PC-9 (cell line): ENCODE data around the gene INO80. TPM values are rescaled to one million over a fixed set of nuclear protein-coding genes. Genes with fewer than 3 reads are reported as not detected.
"Not testable (repeated sequence)": the region's sequence is repeated elsewhere in the genome, so short reads cannot be mapped to it uniquely, and the experiment has no call there.

ENCODE experiments used
- BruUV-seq: library from RNA; stranded (reverse); fragments of 400-500 nt; replicated peaks from 2 replicates; lab custom pipeline; 2021; lab: Mats Ljungman, UMichigan
- CTCF ChIA-PET: fragments of 300-600 bp; sonication (Branson Sonifier 250); formaldehyde crosslinking; loops from one replicate; lab custom pipeline; 2022; ENCODE audit warnings: antibody characterized with exemption; lab: Charles Lee
- POLR2A ChIA-PET: fragments of 300-600 bp; sonication (Branson Sonifier 250); formaldehyde crosslinking; loops from one replicate; lab custom pipeline; 2022; ENCODE audit warnings: antibody characterized with exemption; ENCODE audit not compliant: unreplicated experiment; lab: Charles Lee
- DNase-seq, 2 experiments: peaks; one replicate each; pipeline versions ENCODE4 v3.0.0 to v3.0.0-alpha.2; 2015 to 2022; ENCODE audit warnings: mixed read lengths in 1 of 2
- H2AFZ ChIP-seq: fragments of 200-600 bp; sonication (generic); 2 replicates; pipeline ENCODE4 v1.8.1; 2017; ENCODE audit warnings: antibody characterized with exemption
- H3F3A ChIP-seq: fragments of 200-600 bp; sonication (generic); 2 replicates; pipeline ENCODE4 v1.8.1; 2017; ENCODE audit warnings: antibody characterized with exemption, mild to moderate bottlenecking, low read depth; ENCODE audit not compliant: insufficient read depth
- H3K27ac ChIP-seq: fragments of 200-600 bp; sonication (generic); 2 replicates; pipeline ENCODE4 v1.6.1; 2016; ENCODE audit warnings: mixed run types
- H3K27me3 ChIP-seq: fragments of 200-600 bp; sonication (generic); 2 replicates; pipeline ENCODE4 v1.6.1; 2016; ENCODE audit warnings: low read depth, mixed run types; ENCODE audit not compliant: insufficient read depth
- H3K36me3 ChIP-seq: fragments of 200-600 bp; sonication (generic); 2 replicates; pipeline ENCODE4 v1.6.1; 2016; ENCODE audit warnings: low read depth, mixed run types
- H3K4me1 ChIP-seq: fragments of 200-600 bp; sonication (generic); replicated peaks from 2 replicates; pipeline ENCODE4 v1.6.1; 2016; ENCODE audit warnings: mixed run types; ENCODE audit not compliant: insufficient read depth
- H3K4me2 ChIP-seq: fragments of 200-600 bp; sonication (generic); 2 replicates; pipeline ENCODE4 v1.6.1; 2017; ENCODE audit warnings: mixed run types
- H3K4me3 ChIP-seq: fragments of 200-600 bp; sonication (generic); 2 replicates; pipeline ENCODE4 v1.6.1; 2016; ENCODE audit warnings: mixed run types
- H3K79me2 ChIP-seq: fragments of 200-600 bp; sonication (generic); 2 replicates; pipeline ENCODE4 v1.6.1; 2017; ENCODE audit warnings: low read depth, mixed run types
- H3K9me2 ChIP-seq: fragments of 200-600 bp; sonication (generic); 2 replicates; pipeline ENCODE4 v1.8.1; 2017; ENCODE audit warnings: mild to moderate bottlenecking; ENCODE audit not compliant: insufficient read depth
- H3K9me3 ChIP-seq: fragments of 200-600 bp; sonication (generic); 2 replicates; pipeline ENCODE4 v1.8.1; 2016; ENCODE audit warnings: low read depth; ENCODE audit not compliant: insufficient read depth
- H4K20me1 ChIP-seq: fragments of 200-600 bp; sonication (generic); 2 replicates; pipeline ENCODE4 v1.8.1; 2017; ENCODE audit not compliant: insufficient read depth
- EZH2 ChIP-seq: fragments of 200-600 bp; sonication (generic); IDR thresholded peaks from 2 replicates; pipeline ENCODE4 v1.8.0; 2017; ENCODE audit warnings: antibody characterized with exemption, low read depth
- intact Hi-C: fragments of 100-400 bp; cut with micrococcal nuclease; formaldehyde crosslinking; loops from one replicate; pipeline ENCODE4 v1.10.0; 2022; ENCODE audit not compliant: unreplicated experiment
- total RNA-seq: library from RNA; stranded (reverse); gene quantifications from 2 replicates; pipeline ENCODE4 v1.2.3, GENCODE V29; 2021
- TF ChIP-seq, protein P1 (sequence below): fragments of 200-600 bp; sonication (generic); conservative IDR thresholded peaks from 2 replicates; pipeline ENCODE4 v1.6.1; 2017; ENCODE audit warnings: mixed run types, antibody characterized with exemption, mild to moderate bottlenecking, moderate library complexity

Gene INO80
- total RNA-seq, 1 experiment from 2014 or later: 18.8 TPM

DNA sequence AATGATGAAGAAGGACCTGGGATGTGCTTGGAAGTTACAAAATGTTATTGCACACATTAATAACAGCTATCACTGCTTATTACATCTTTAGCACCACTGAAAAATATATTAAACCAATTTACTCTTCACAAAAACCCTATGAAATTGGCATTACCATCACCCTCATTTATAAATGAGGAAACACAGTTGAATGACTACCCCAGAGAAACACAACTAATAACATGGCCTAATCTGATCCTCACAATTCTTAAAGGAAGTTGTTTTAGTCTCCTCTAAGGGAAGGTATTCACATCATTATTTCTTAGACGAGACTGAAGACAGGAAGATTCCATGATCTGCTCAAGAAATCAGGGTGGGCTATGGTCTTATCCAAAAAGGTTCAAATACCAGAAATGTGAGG, 35.9 kb downstream of the INO80 start:
- Histone ChIP-seq H3K27me3 (no peaks in the 10 kb centered on the region), H2AFZ (no peak overlapping the region), H3K79me2 (no peaks in the 10 kb centered on the region), H3K9me2 (no peaks in the 10 kb centered on the region), H3K4me1 (no peaks in the 10 kb centered on the region), H3K4me2 (no peak overlapping the region), H3K36me3 (peaks cover 8% of the 10 kb centered on the region; the same call in 1 of the 2 replicates), H3K9me3 (no peaks in the 10 kb centered on the region), H3F3A (peaks cover 3% of the 10 kb centered on the region; the same call in 1 of the 2 replicates), H3K4me3 (no peak overlapping the region), H4K20me1 (no peaks in the 10 kb centered on the region; the same call in 1 of the 2 replicates), H3K27ac (no peak overlapping the region)
- CTCF ChIA-PET: no interaction called here
- TF ChIP-seq EZH2: no peak
- TF ChIP-seq, protein P1, sequence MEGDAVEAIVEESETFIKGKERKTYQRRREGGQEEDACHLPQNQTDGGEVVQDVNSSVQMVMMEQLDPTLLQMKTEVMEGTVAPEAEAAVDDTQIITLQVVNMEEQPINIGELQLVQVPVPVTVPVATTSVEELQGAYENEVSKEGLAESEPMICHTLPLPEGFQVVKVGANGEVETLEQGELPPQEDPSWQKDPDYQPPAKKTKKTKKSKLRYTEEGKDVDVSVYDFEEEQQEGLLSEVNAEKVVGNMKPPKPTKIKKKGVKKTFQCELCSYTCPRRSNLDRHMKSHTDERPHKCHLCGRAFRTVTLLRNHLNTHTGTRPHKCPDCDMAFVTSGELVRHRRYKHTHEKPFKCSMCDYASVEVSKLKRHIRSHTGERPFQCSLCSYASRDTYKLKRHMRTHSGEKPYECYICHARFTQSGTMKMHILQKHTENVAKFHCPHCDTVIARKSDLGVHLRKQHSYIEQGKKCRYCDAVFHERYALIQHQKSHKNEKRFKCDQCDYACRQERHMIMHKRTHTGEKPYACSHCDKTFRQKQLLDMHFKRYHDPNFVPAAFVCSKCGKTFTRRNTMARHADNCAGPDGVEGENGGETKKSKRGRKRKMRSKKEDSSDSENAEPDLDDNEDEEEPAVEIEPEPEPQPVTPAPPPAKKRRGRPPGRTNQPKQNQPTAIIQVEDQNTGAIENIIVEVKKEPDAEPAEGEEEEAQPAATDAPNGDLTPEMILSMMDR: no peak
- POLR2A ChIA-PET: no interaction called here
- no TSS peak for BruUV-seq
- intact Hi-C loops: no loop called here
- DNase-seq: no peak

DNA sequence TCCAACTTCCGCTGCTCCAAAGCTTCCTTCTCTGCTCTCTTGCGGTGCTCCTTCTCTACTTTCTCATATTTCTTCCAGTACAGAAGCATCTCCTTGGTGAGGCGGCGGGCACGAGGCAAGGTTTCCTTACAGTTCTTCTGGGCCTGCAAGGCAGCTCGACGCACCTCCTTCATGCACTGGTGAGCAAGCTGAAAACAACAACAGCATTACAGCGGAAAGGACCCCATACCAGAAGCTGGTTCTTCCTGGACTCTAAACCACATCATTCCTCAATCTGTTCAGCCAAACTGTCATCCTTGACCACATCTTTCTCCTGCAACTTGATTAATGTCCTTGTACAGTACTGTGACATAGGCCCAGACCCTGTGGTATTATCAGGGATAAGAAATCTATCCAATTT, 36.4 kb downstream of the INO80 start:
- Histone ChIP-seq H3K27ac (no peak overlapping the region), H3K36me3 (peaks cover 8% of the 10 kb centered on the region; the same call in 1 of the 2 replicates)

DNA sequence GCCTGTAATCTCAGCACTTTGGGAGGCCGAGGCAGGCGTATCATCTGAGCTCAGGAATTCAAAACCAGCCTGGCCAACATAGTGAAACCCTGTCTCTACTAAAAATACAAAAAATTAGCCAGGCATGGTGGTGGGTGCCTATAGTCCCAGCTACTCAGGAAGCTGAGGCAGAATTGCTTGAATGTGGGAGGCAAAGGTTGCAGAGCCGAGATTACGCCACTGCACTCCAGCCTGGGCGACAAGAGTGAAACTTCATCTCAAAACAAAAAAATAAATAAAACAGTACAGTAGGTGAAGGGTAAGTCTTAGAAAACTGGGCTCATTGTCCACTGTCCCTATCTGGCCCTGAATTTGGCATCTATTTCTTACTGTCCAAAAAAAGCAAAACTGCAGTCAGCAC, 37.2 kb downstream of the INO80 start:
- CTCF ChIA-PET: interaction anchor here (0.6 kb wide), 1 partner anchor 40 kb away, joined by 4 read pairs; no protein-coding TSS in a partner anchor
- POLR2A ChIA-PET: interaction anchor here (0.7 kb wide), 1 partner anchor 244 kb away, joined by 3 read pairs; no protein-coding TSS in a partner anchor
- H3F3A ChIP-seq, H3K79me2 ChIP-seq, H3K9me2 ChIP-seq, H3K9me3 ChIP-seq, H3K4me2 ChIP-seq, H3K27me3 ChIP-seq, H3K36me3 ChIP-seq, H2AFZ ChIP-seq, H4K20me1 ChIP-seq, H3K27ac ChIP-seq, H3K4me1 ChIP-seq, intact Hi-C loops, BruUV-seq, DNase-seq, H3K4me3 ChIP-seq: not testable (repeated sequence)

More for the DNA sequence above, 36.4 kb downstream of the INO80 start:
- Histone ChIP-seq H3K4me2 (no peak overlapping the region), H3K79me2 (no peaks in the 10 kb centered on the region), H3K9me3 (no peaks in the 10 kb centered on the region), H2AFZ (no peak overlapping the region), H3K27me3 (no peaks in the 10 kb centered on the region), H4K20me1 (no peaks in the 10 kb centered on the region; the same call in 1 of the 2 replicates), H3K9me2 (no peaks in the 10 kb centered on the region), H3K4me1 (no peaks in the 10 kb centered on the region), H3K4me3 (no peak overlapping the region), H3F3A (peaks cover 3% of the 10 kb centered on the region; the same call in 1 of the 2 replicates)
- no peak for DNase-seq
- TF ChIP-seq EZH2: no peak
- TF ChIP-seq, protein P1: no peak
- ChIA-PET POLR2A (no interaction called here), CTCF (no interaction called here)
- intact Hi-C loops: no loop called here
- BruUV-seq: no TSS peak

DNA sequence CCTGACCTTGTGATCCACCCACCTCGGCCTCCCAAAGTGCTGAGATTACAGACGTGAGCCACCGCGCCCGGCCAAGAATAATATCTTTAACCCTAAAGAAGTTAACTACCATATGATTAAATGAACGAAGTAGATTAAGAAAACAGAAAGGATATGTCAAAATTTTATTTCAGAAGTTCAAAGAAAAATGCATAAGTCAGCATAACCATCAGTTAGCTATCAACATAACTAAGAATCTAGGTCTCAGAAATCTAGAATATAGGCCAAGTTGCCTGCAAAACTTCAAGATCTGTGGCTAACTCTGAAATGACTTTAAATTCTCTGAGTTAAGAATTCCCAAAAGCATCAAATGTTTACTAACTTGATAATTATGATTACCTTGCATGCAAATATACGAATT, 38.0 kb downstream of the INO80 start:
- POLR2A ChIA-PET: interaction anchor here (0.6 kb wide), 1 partner anchor 87 kb away, joined by 3 read pairs; no protein-coding TSS in a partner anchor

More for the DNA sequence above, 38.0 kb downstream of the INO80 start:
- Histone ChIP-seq H3K4me3 (no peak overlapping the region), H3K9me2 (no peaks in the 10 kb centered on the region), H3K9me3 (no peaks in the 10 kb centered on the region), H3K36me3 (peaks cover 8% of the 10 kb centered on the region; the same call in 1 of the 2 replicates), H3K27me3 (no peaks in the 10 kb centered on the region), H4K20me1 (no peaks in the 10 kb centered on the region; the same call in 1 of the 2 replicates), H3F3A (peaks cover 7% of the 10 kb centered on the region; the same call in 1 of the 2 replicates), H3K4me1 (no peaks in the 10 kb centered on the region), H3K27ac (no peak overlapping the region), H3K4me2 (no peak overlapping the region), H3K79me2 (no peaks in the 10 kb centered on the region), H2AFZ (no peak overlapping the region)
- no peak for TF ChIP-seq EZH2
- TF ChIP-seq, protein P1: no peak
- CTCF ChIA-PET: no interaction called here
- intact Hi-C loops: no loop called here
- no peak for DNase-seq
- no TSS peak for BruUV-seq
